Measurements from ENCODE around the gene LNPEP.
"Not testable (repeated sequence)": the region's sequence is repeated elsewhere in the genome, so short reads cannot be mapped to it uniquely, and the experiment has no call there.

The LNPEP gene

DNA sequence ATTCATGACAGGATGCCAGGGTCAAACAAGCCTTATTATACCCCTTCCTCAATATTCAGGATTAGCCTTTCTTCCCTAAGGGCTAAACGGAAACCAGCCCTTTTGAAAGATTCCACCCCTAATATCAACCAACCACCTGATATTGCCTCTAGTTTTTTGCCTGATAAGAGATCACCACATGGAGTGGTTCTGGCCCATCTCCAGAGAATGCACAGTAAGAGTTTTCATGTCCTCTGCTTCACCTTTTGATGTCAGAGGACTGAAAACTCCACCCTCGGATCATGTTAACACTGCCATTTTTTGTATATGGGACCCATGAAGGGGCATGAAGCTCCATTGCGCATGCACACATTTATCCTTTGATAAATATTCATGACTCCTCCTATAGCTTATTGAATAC is 5.8 kb upstream of the LNPEP start:
- DNase-seq (ENCODE audit: low read depth in 2 of 2) = no peak

DNA sequence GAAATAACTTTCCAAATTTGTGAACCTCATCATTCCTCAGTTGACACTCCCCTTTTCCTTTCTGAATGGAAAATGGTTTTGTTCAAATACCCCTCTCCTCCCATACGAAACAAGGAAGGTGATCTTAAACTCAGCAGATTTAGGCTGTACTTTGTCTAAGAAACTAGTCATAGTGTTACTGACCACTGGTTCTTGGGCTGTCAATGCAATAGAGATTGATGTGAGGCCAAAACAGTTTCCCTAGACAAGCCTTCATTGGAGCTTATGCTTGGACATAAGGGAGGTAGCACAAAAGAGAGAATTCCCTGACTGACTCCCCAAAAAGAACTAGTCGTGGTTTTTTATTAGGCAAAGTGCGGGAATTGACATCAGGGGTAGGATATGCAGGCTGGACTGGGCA is 5.3 kb upstream of the LNPEP start:
- DNase-seq (ENCODE audit: low read depth in 2 of 2) = no peak

DNA sequence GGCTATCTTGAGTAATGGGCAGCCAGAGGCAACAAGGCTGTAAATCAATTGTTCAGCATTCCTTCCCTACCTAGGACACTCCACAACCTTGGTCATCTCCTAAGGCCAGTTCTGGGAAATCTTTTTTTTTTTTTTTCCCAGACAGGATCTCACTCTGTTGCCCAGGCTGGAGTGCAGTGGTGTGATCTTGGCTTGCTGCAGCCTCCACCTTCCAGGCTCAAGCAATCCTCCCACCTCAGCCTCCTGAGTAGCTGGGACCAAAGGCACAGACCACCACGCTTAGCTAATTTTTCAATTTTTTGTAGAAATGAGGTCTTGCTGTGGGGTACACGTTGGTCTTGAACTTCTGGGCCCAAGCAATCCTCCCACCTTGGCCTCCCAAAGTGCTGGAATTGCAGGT is 4.8 kb upstream of the LNPEP start:
- not testable (repeated sequence) for DNase-seq (ENCODE audit: low read depth in 2 of 2)

DNA sequence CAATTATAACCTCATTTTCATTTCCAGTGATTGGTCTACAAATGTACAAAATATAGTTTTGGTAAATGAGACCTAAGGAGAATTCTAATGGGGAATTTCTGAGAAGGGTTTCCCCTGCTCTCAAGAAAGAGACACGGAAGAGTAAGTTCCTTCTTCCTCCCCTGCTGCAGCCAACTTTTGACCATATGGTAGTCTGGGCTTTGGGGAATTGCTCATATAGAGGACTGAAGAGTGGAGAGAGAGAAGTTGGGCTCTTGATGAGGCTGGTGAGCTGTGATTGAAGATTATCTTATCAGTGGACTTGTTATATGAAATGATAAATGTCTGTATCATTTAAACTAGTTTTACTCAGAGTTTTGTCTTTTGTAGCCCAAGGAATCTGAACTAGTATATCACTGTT is 4.3 kb upstream of the LNPEP start:
- DNase-seq (ENCODE audit: low read depth in 2 of 2) = no peak

DNA sequence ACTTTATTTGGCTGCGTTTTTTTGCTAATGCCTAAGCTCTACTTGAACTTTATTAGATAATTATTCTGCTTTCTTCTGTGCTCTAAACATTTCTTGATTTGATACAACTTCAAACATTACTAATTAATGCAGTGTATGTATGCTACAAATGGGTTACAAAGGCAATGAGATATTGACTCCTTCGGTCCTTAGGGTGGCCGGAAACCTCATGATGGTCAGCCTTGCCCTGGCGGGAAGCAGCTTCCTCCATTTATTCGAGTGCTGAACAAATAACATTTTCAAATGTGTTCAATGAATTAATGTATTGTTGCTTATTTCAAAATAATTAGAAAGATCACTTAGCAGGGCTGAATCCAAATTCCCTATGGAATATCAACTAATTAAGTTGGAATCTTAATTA is 3.9 kb upstream of the LNPEP start:
- no peak for DNase-seq (ENCODE audit: low read depth in 2 of 2)

DNA sequence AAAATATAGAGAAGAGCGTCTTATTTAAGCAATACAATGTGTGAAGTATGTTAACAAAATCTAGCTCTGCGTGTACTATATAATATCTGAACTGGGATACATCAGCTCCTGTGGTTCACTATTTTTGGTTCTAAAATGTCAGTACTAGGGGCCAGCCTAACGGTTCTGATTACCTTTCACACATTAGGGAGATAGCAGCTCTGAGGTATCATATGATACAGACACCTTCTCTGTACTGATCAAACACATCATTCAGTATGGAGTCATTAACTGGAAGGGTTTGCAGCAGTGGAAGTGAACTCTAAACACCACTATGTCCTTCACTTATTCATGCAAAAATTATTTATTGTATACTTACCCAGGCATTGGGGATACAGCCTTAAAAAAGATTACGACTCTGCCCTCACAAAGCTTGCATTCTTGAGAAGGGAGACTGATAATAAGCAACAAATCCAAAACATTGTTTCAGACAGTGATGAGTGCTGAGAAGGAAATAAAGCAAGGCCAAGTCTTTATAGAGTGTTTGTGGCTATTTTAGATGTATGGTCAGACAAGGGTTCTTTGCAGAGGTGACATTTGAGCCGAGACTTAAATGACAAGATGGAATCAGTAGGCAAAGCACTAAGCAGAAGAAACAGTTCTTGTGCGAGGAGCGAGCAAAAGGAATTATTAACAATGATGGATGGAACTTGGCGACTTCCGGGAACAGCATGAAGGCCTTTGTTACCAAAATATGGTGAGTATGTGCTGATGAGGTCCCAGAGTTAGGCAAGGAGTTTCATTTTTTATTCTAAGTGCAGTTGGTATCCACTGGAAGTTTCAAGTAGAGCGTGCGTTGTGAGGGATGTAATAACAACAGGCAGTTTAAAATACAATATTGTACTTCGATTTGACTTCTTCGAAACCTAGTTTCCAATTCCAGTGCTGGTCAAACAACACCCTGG is 1.8 kb upstream of the LNPEP start:
- DNase-seq (ENCODE audit: low read depth in 2 of 2) = no peak

GRCh38 chr5:96934708-96935558 is 947 bp upstream of the LNPEP start:
- peak; percentile 82 for DNase-seq (ENCODE audit: low read depth in 2 of 2)

GRCh38 chr5:96936431-96937320 is 796 bp downstream of the LNPEP start:
- DNase-seq (ENCODE audit: low read depth in 2 of 2) = peak; percentile 6 to 36

DNA sequence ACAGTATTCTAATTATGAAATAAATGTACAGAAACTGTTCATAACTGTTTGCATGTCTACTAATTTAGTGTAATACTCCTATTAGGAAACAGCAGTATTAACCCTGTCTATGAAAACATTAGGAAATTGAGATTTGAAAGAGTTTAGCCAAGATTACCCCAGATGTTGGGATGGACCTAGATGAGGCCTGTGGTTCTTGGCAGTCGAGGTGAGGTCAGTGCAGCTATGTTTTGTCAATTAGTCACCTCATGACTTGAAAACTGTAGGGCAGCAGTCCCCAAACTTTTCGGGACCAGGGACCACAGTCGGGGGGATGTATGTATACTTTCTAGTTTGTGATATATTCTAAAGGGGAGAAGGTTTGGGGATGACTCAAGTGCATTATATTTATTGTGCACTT is 4.7 kb downstream of the LNPEP start:
- no peak for DNase-seq (ENCODE audit: low read depth in 2 of 2)

DNA sequence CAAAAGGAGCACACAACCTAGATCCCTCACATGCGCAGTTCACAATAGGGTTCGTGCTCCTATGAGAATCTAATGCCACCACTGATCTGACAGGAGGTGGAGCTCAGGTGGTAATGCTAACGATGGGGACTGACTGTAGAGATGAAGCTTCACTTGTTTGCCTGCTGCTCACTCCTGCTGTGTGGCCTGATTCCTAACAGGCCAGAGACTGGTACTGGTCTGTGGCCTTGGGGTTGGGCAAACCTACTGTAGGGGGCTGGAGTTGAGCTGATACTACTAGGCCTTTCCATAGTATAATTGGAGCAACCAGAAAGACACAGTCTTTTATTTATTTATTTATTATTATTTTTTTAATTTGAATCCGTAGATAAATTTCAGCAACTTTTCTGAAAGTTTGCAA is 5.3 kb downstream of the LNPEP start:
- DNase-seq (ENCODE audit: low read depth in 2 of 2) = no peak

DNA sequence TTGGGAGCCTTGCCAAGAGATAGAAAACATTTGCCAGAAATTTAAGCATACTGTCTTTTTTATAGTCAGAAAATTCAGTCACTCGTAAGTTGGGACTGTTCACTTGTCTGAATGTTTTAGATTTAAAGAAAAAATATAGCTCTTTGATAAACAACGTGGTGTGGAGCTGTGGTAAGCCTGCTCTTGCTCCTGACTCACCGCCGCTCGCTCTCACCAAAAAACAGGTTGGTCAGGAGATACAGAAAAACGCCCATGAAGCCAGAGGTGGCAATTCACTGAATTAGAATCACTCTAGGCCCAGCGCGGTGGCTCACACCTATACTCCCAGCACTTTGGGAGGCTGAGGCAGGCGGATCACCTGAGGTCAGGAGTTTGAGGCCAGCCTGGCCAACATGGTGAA is 6.2 kb downstream of the LNPEP start:
- DNase-seq (ENCODE audit: low read depth in 2 of 2) = no peak

DNA sequence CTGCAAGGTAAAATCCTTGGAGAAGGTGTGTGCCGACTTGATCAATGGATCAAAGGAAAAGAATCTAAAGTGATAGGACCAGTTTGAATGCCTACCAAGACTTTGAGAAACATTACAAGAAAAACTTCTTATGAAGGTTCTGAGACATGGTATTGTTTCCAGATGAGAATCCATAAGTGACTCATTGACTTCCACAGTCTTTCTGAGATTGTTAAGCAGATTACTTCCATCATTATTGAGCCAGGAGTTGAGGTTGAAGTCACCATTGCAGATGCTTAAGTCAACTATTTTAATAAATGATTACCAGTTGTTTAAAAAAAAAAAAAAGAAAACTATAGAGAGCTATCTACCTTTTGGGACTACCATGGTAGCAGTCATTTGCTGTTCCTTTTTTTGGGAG is 7.0 kb downstream of the LNPEP start:
- DNase-seq (ENCODE audit: low read depth in 2 of 2) = no peak

GRCh38 chr5:96943799-96944198 is 7.9 kb downstream of the LNPEP start:
- no peak for DNase-seq (ENCODE audit: low read depth in 2 of 2)

- DNase-seq (ENCODE audit: low read depth in 2 of 2) = no peak
These were observed 9.4 kb downstream of the LNPEP start for GRCh38 chr5:96945144-96945897.

DNA sequence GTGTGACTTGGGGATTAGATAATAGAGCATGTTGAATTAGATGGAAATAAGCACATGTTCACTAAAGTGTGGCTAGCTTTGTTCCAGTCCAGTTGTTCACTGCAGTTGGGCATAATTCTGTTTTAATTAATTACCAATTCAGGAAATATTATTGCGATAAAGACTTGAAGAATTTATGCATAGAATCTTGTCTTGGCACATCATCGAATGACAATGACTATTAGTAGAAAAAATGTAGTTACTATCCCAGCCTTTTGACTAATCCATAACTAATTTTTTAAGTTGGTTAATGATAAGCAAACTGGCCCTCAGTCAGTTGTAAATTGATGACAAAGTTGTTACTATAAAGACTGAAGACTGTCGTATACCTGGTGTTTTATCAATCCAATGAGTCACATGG is 10.5 kb downstream of the LNPEP start:
- no peak for DNase-seq (ENCODE audit: low read depth in 2 of 2)

DNA sequence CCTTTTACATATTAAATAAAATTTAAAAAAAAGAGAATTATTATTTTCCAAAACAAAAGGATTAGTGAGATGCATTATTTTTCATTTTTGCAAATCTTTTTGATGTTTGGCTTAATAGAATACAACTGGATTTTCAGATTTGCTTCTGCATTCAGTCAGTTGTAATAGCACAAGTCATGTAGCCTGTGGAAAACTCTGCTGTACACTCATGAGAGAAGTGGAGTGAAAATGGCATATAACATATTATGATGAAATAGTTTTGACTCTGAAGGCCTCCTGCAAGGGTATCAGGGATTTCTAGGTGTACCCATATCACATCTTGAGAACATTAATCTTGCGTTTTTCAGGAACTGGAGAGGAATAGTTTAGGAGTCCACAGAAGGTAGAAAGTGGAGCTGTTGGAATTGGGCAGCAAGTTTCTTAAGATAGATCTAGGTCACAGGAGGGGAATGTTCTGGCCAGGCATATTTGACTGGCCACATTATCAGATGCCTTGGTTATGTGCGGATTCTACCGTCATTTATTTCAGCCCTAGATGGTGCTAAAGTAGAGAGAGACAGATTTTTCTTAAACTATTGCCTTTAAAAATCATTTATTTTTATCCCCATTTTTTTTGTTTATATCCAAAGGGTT is 16.4 kb downstream of the LNPEP start:
- no peak for DNase-seq (ENCODE audit: low read depth in 2 of 2)

DNA sequence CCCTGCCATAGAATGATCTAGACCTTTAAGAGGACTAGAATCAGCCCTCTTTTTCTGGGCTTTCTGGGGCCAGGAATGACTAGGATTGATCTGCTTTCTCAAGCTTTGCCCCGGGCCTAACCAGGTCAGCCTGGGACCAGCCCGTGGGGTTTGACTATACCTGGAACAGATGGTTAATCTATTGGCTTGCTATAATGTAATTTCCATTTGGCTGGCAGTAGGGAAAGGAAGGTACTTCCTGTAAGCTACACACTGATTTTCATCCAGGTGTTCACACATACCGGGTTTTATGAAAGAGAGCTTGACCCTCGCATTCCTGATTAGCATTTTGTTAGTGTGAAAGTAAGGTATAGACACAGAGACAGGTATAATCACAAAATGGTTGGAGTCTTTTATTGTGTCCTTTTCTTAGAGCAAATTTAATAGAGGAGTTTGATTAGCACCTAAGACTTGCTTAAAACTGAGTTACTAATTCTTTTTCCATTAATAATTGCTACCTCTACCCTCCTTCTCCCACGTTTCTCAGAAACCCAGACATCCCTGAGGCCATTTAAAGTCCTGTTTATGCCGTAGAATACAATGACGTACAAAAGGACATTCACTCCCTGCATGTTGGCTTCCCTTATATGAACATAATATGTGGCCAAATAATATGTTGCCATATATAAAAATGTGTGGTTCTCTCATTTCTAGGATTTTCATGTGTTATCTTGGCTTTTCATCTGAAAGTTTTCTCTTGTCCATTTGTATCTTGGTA is 17.3 kb downstream of the LNPEP start:
- no peak for DNase-seq (ENCODE audit: low read depth in 2 of 2)

GRCh38 chr5:96957254-96958049 is 21.6 kb downstream of the LNPEP start:
- no peak for DNase-seq (ENCODE audit: low read depth in 2 of 2)

DNA sequence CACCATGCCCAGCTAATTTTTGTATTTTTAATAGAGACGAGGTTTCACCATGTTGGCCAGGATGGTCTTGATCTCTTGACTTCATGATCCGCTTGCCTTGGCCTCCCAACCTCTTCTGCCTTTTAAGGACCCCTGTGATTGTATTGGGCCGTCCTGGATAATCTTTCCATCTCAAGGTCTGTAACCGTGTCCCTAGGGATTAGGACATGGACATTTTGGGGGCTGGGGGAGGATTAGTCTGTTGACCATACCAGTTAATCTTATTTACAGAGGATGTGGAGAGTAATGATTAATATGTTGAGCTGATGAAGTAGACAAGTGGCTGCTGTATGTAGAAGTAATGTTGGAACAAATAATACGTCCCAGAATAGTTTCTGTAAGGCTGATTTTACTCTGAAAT is 23.1 kb downstream of the LNPEP start:
- no peak for DNase-seq (ENCODE audit: low read depth in 2 of 2)
